Progenitor cell of endocrine pancreas (in vitro differentiated cells): ENCODE results near the gene TRIP12. TPM values are rescaled to one million over a fixed set of nuclear protein-coding genes. Genes with fewer than 3 reads are reported as not detected.

Experiments used
- DNase-seq: peaks from one replicate; pipeline ENCODE4 v3.0.0; 2021; ENCODE audit warnings: low spot score; ENCODE audit not compliant: unreplicated experiment
- H3K27ac Mint-ChIP-seq: 2 replicates; pipeline ENCODE4 v1.8.0; 2021; ENCODE audit warnings: mild to moderate bottlenecking, moderate library complexity, mixed read lengths
- H3K27me3 Mint-ChIP-seq: 2 replicates; pipeline ENCODE4 v1.8.0; 2021; ENCODE audit warnings: mixed read lengths
- H3K36me3 Mint-ChIP-seq: 2 replicates; pipeline ENCODE4 v1.8.0; 2022; ENCODE audit warnings: mixed read lengths; ENCODE audit not compliant: insufficient read depth
- H3K4me1 Mint-ChIP-seq: 2 replicates; pipeline ENCODE4 v1.8.0; 2021; ENCODE audit warnings: low read depth, mixed read lengths
- H3K4me3 Mint-ChIP-seq: 2 replicates; pipeline ENCODE4 v1.8.0; 2021; ENCODE audit warnings: low read depth, mild to moderate bottlenecking, moderate library complexity, mixed read lengths
- H3K9me3 Mint-ChIP-seq: 2 replicates; pipeline ENCODE4 v1.8.0; 2021; ENCODE audit warnings: low read depth, mixed read lengths
- total RNA-seq: library from RNA; stranded (reverse); gene quantifications from 2 replicates; pipeline ENCODE4 v1.2.1, GENCODE V29; 2021
- TF ChIP-seq, protein P1 (sequence below): fragments of 200-600 bp; sonication (generic); IDR thresholded peaks from one replicate; pipeline ENCODE4 v1.5.0; 2021; ENCODE audit warnings: antibody characterized with exemption, mild to moderate bottlenecking; ENCODE audit not compliant: unreplicated experiment

Gene TRIP12
- total RNA-seq, 1 donor from 2014 or later: 228 TPM

DNA sequence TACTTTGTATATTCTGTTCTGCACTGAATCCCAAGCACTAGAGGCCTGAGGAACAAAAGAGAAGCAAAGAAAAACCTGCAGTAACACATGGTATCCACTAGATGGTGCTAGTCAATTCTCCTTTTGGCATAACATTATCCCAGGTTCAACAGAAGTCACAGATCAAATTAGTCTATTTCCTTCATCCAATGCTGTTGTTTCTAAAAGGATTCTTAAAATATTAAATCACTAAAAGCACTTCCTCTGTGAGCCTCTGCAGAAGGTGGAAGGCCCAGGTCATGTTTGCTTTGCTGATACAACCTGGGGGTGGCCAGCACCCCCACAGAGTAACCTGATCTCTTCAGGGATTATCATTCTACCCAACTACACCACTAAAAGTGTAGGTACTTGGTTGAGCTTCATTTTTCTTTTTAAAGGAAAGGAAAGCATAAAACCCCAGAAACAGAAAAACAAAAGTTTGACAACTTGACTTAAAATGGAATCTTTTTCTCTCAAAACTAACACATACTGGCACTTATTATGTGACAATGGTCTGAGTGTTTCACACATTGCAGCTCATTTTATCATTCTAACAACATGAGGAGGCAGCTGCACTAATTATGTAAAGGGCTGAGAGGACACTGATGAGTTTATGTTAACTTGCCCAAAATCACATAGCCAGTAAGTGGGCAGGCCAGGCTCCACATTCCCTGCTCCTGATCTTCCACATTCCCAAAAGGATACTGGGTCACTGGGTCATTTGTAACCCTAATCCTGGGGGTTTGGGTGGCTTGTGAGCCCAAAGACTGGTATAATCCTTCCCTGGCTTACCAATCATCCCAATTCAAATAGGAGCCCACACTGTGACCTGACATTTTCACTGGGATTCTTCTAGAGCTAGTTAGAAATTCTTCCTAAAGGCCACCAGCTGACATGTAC is 140.7 kb downstream of the TRIP12 start:
- H3K27me3 Mint-ChIP-seq: no peaks in the 10 kb centered on the region
- TF ChIP-seq, protein P1, sequence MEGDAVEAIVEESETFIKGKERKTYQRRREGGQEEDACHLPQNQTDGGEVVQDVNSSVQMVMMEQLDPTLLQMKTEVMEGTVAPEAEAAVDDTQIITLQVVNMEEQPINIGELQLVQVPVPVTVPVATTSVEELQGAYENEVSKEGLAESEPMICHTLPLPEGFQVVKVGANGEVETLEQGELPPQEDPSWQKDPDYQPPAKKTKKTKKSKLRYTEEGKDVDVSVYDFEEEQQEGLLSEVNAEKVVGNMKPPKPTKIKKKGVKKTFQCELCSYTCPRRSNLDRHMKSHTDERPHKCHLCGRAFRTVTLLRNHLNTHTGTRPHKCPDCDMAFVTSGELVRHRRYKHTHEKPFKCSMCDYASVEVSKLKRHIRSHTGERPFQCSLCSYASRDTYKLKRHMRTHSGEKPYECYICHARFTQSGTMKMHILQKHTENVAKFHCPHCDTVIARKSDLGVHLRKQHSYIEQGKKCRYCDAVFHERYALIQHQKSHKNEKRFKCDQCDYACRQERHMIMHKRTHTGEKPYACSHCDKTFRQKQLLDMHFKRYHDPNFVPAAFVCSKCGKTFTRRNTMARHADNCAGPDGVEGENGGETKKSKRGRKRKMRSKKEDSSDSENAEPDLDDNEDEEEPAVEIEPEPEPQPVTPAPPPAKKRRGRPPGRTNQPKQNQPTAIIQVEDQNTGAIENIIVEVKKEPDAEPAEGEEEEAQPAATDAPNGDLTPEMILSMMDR: peak; percentile 91
- H3K4me3 Mint-ChIP-seq: no peak overlapping the region
- H3K27ac Mint-ChIP-seq: peak overlapping the region; percentile 77
- peaks cover 10% of the 10 kb centered on the region for H3K4me1 Mint-ChIP-seq
- no peaks in the 10 kb centered on the region for H3K9me3 Mint-ChIP-seq
- peaks cover 30% of the 10 kb centered on the region for H3K36me3 Mint-ChIP-seq
- DNase-seq: no peak

DNA sequence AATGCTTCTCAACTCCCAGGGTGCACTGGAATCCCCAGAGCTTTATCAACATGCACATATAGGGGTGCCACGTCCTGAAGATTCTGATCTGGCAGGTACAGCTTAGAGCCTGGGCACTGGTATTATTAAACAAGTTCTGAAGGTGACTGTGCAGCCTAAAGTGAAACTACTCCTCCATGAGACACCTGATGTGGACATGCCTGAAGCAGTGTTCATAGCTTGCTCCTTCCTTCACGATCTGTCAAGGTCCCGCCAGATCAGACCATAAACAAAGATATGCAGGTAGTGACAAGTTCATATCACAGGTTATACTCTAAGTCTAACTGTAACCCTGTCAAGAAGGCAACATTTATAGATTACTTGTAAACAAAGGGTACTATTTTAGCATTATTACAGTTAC is 142.2 kb downstream of the TRIP12 start:
- H3K4me1 Mint-ChIP-seq: peaks cover 10% of the 10 kb centered on the region
- no peak overlapping the region for H3K4me3 Mint-ChIP-seq
- H3K36me3 Mint-ChIP-seq: peaks cover 19% of the 10 kb centered on the region
- H3K27ac Mint-ChIP-seq: peak overlapping the region; percentile 59
- TF ChIP-seq, protein P1: no peak
- no peaks in the 10 kb centered on the region for H3K27me3 Mint-ChIP-seq
- DNase-seq: no peak
- no peaks in the 10 kb centered on the region for H3K9me3 Mint-ChIP-seq

DNA sequence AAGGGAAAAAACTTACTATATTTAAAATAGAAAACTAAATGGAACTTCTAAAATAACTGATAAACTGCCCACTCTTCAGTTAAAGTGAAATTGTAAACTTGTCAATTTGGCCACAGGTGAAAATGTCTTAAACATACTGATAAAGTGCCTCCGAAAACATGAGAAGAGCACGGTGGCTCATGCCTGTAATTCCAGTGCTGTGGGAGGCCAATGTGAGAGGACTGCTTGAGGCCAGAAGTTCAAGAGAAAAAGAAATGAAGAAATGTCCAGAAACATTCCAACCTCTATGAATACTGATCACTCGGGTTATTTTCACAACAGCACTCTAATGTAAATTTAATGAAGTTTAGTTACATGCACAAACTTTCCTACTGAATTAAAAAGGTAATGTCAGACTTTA is 144.1 kb downstream of the TRIP12 start:
- DNase-seq: no peak
- Mint-ChIP-seq H3K27ac (no peak overlapping the region), H3K27me3 (no peaks in the 10 kb centered on the region), H3K4me3 (no peak overlapping the region), H3K9me3 (no peaks in the 10 kb centered on the region), H3K4me1 (peaks cover 10% of the 10 kb centered on the region), H3K36me3 (peaks cover 29% of the 10 kb centered on the region)
- TF ChIP-seq, protein P1: no peak

DNA sequence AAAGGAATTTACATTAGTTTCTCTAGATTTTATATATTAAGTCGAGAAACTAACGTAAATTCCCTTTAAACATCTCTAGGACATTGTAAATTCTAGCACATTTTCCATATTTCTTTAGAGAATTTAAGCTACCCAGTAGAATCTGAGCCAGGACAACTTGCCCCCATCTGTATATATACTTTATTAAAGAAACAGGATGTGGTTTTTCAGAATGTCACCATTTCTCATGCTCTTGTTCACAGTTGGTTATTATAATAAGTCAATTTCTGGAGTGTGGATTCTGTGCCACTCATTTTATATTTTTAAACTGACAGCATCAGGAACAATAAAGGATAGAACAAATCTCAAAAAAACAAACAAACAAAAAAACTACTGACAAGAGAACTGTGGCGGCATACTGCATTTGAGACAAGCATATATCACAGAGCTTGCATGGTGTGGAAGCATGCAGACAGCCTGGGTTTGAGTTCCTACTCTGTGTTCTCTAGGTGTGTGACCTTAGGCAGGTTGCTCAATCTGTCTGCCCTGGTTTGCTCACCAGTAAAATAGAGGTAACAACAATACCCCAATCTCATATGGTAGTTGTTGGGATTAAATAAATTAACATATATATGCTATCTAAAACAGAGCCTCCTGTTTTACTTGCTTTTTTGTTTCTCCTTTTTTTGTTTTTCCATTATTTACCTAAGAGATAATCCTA is 146.0 kb downstream of the TRIP12 start:
- TF ChIP-seq, protein P1: no peak
- Mint-ChIP-seq H3K27ac (no peak overlapping the region), H3K4me1 (peaks cover 4% of the 10 kb centered on the region), H3K4me3 (no peak overlapping the region), H3K36me3 (peaks cover 40% of the 10 kb centered on the region), H3K27me3 (no peaks in the 10 kb centered on the region), H3K9me3 (no peaks in the 10 kb centered on the region)
- no peak for DNase-seq

DNA sequence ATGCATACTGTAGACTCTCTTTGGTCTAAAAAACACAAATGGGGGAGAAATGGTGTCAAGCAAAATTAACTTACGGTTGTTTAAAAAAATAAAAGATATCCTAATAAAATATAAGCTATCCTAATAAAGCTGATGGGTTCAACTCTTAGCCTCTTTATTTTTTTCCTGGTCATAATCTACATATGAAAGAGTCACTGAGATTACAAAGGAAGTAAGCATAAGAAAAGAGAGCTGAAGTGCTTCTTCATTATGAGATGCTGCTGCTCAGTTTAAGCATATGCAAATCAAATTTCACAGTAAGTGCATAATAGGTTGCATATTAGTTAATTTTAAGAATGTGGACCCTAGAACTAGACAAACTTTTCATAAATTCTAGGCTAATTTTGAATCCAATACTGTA is 147.6 kb downstream of the TRIP12 start:
- no peak overlapping the region for H3K27ac Mint-ChIP-seq
- TF ChIP-seq, protein P1: no peak
- H3K9me3 Mint-ChIP-seq: no peaks in the 10 kb centered on the region
- DNase-seq: no peak
- H3K4me3 Mint-ChIP-seq: no peak overlapping the region
- peaks cover 2% of the 10 kb centered on the region for H3K4me1 Mint-ChIP-seq
- peaks cover 43% of the 10 kb centered on the region for H3K36me3 Mint-ChIP-seq
- no peaks in the 10 kb centered on the region for H3K27me3 Mint-ChIP-seq
